Measurements from ENCODE around the gene MDGA2.

Gene MDGA2

DNA sequence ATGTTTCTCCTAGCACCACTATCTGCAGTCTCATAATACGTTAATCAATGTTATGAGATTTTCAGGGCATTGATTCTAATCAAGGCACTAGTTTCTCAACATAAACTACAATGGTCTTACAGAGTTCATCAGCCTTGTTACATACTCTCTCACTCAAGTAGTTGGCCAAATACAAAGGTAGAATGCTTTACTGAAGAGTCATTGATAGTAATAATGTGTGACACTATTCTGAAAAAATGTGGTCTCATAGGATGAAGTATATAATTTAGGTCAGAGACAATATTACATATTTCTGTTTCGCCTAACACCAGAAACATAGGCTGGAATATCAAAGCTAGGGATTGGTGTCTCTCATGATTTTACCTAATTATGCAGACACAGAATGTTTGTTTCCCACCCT is 35.2 kb upstream of the MDGA2 start:
- Histone ChIP-seq H3K27ac (replicated peaks; ENCODE audit: low read length) (no peak overlapping the region), H3K14ac (ENCODE audit: low read length) (no peak overlapping the region), H3K36me3 (replicated peaks in 1 of 2; ENCODE audit: control insufficient read depth in 2 of 2, insufficient read depth in 2 of 2, low read length in 2 of 2) (no peaks in the 10 kb centered on the region), H3K18ac (ENCODE audit: low read length) (no peak overlapping the region), H2AK5ac (ENCODE audit: low read depth, low read length) (no peak overlapping the region), H3K27me3 (ENCODE audit: control insufficient read depth in 3 of 3, insufficient read depth in 3 of 3, low read depth in 1 of 3, low read length in 3 of 3) (no peaks in the 10 kb centered on the region), H2BK15ac (ENCODE audit: low read length) (no peak overlapping the region), H3K9me3 (replicated peaks in 1 of 2; ENCODE audit: control insufficient read depth in 2 of 2, insufficient read depth in 1 of 2, low read depth in 1 of 2, low read length in 2 of 2) (no peaks in the 10 kb centered on the region), H3K79me1 (ENCODE audit: low read depth, low read length) (no peaks in the 10 kb centered on the region), H4K91ac (ENCODE audit: low read depth, low read length, poor library complexity) (no peak overlapping the region), H4K8ac (ENCODE audit: low read depth, low read length) (no peak overlapping the region), H2AFZ (ENCODE audit: low read length) (no peak overlapping the region), H2BK120ac (ENCODE audit: low read depth, low read length) (no peak overlapping the region), H3K4ac (ENCODE audit: low read length) (no peak overlapping the region), H3K4me3 (ENCODE audit: low read length in 2 of 2) (no peak overlapping the region), H3K23ac (ENCODE audit: low read depth, low read length, poor library complexity) (no peak overlapping the region), H3K4me2 (ENCODE audit: insufficient read depth, low read length, poor library complexity, severe bottlenecking) (no peak overlapping the region), H3K9ac (ENCODE audit: low read depth, low read length, poor library complexity) (no peak overlapping the region), H3K4me1 (ENCODE audit: control insufficient read depth in 2 of 2, insufficient read depth in 1 of 2, low read depth in 1 of 2, low read length in 2 of 2) (no peaks in the 10 kb centered on the region), H2BK5ac (ENCODE audit: low read length) (no peak overlapping the region), H2BK12ac (ENCODE audit: low read length) (no peak overlapping the region)
- no CpG with 5 or more reads among the region's 2 CpGs for WGBS, 2 donors (ENCODE audit: extremely low coverage in 2 of 2, insufficient read length in 2 of 2, insufficient replicate concordance in 1 of 2)
- DNase-seq (ENCODE audit: low spot score): no peak

DNA sequence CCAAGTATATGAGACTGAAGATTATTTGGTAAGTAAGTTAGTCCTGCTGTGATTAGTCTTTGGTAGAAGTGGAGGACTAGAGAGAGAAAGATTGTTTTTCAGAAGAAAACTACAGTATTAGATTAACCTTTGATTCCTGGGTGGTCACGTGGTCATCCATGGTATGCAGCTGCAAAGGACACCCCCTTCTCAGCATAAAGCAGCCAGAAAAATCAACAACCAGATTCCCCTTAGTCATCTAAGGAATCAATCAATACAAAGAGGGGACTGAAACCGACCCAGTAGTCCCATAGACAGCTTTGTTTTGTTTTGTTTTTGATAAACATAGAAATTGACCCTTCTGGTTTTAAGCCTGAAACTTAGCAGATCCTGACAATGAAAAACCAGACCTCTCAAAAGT is 30.3 kb upstream of the MDGA2 start:
- Histone ChIP-seq H2BK15ac (ENCODE audit: low read length) (no peak overlapping the region), H3K79me1 (ENCODE audit: low read depth, low read length) (no peaks in the 10 kb centered on the region), H3K4me2 (ENCODE audit: insufficient read depth, low read length, poor library complexity, severe bottlenecking) (no peak overlapping the region), H3K23ac (ENCODE audit: low read depth, low read length, poor library complexity) (no peak overlapping the region), H4K91ac (ENCODE audit: low read depth, low read length, poor library complexity) (no peak overlapping the region), H2AK5ac (ENCODE audit: low read depth, low read length) (no peak overlapping the region), H3K4ac (ENCODE audit: low read length) (no peak overlapping the region), H3K27ac (replicated peaks; ENCODE audit: low read length) (no peak overlapping the region), H2BK5ac (ENCODE audit: low read length) (no peak overlapping the region), H3K27me3 (ENCODE audit: control insufficient read depth in 3 of 3, insufficient read depth in 3 of 3, low read depth in 1 of 3, low read length in 3 of 3) (no peaks in the 10 kb centered on the region), H2BK12ac (ENCODE audit: low read length) (no peak overlapping the region), H3K9me3 (replicated peaks in 1 of 2; ENCODE audit: control insufficient read depth in 2 of 2, insufficient read depth in 1 of 2, low read depth in 1 of 2, low read length in 2 of 2) (peaks cover 0 to 3% of the 10 kb centered on the region in 2 donors), H3K9ac (ENCODE audit: low read depth, low read length, poor library complexity) (no peak overlapping the region), H2AFZ (ENCODE audit: low read length) (no peak overlapping the region), H3K4me1 (ENCODE audit: control insufficient read depth in 2 of 2, insufficient read depth in 1 of 2, low read depth in 1 of 2, low read length in 2 of 2) (no peaks in the 10 kb centered on the region), H3K36me3 (replicated peaks in 1 of 2; ENCODE audit: control insufficient read depth in 2 of 2, insufficient read depth in 2 of 2, low read length in 2 of 2) (no peaks in the 10 kb centered on the region), H4K8ac (ENCODE audit: low read depth, low read length) (no peak overlapping the region), H3K4me3 (ENCODE audit: low read length in 2 of 2) (no peak overlapping the region), H3K18ac (ENCODE audit: low read length) (no peak overlapping the region), H3K14ac (ENCODE audit: low read length) (no peak overlapping the region), H2BK120ac (ENCODE audit: low read depth, low read length) (no peak overlapping the region)
- no CpG with 5 or more reads among the region's 2 CpGs for WGBS, 2 donors (ENCODE audit: extremely low coverage in 2 of 2, insufficient read length in 2 of 2, insufficient replicate concordance in 1 of 2)
- no peak for DNase-seq (ENCODE audit: low spot score)

DNA sequence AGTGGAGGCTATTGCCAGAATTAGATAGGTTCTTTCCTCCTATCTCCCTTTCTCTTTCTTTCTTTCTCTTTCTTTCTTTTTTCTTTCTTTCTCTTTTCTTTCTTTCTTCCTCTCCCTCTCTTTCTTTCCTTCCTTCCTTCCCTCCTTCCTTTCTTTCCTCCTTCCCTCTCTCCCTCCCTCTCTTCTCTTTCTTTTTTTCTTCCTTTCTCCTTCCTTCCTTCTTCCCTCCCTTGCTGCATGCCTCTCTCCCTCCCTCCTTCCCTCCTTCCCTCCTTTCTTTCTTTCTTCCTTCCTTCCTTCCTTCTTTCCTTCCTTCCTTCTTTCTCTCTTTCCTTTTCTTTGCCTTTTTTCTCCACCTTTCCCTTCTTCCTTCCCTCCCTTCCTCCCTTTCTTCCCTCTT is 16.4 kb upstream of the MDGA2 start:
- Histone ChIP-seq H3K79me1 (ENCODE audit: low read depth, low read length) (no peaks in the 10 kb centered on the region), H2AK5ac (ENCODE audit: low read depth, low read length) (no peak overlapping the region), H3K4me3 (ENCODE audit: low read length in 2 of 2) (no peak overlapping the region), H2AFZ (ENCODE audit: low read length) (no peak overlapping the region), H3K4ac (ENCODE audit: low read length) (no peak overlapping the region), H2BK12ac (ENCODE audit: low read length) (no peak overlapping the region), H2BK15ac (ENCODE audit: low read length) (no peak overlapping the region), H2BK120ac (ENCODE audit: low read depth, low read length) (no peak overlapping the region), H4K91ac (ENCODE audit: low read depth, low read length, poor library complexity) (no peak overlapping the region), H3K4me2 (ENCODE audit: insufficient read depth, low read length, poor library complexity, severe bottlenecking) (no peak overlapping the region), H3K14ac (ENCODE audit: low read length) (no peak overlapping the region), H3K18ac (ENCODE audit: low read length) (no peak overlapping the region), H3K4me1 (ENCODE audit: control insufficient read depth in 2 of 2, insufficient read depth in 1 of 2, low read depth in 1 of 2, low read length in 2 of 2) (no peaks in the 10 kb centered on the region), H3K9ac (ENCODE audit: low read depth, low read length, poor library complexity) (no peak overlapping the region), H2BK5ac (ENCODE audit: low read length) (no peak overlapping the region), H3K9me3 (replicated peaks in 1 of 2; ENCODE audit: control insufficient read depth in 2 of 2, insufficient read depth in 1 of 2, low read depth in 1 of 2, low read length in 2 of 2) (no peaks in the 10 kb centered on the region), H3K23ac (ENCODE audit: low read depth, low read length, poor library complexity) (no peak overlapping the region), H3K27ac (replicated peaks; ENCODE audit: low read length) (no peak overlapping the region), H4K8ac (ENCODE audit: low read depth, low read length) (no peak overlapping the region), H3K27me3 (ENCODE audit: control insufficient read depth in 3 of 3, insufficient read depth in 3 of 3, low read depth in 1 of 3, low read length in 3 of 3) (no peaks in the 10 kb centered on the region), H3K36me3 (replicated peaks in 1 of 2; ENCODE audit: control insufficient read depth in 2 of 2, insufficient read depth in 2 of 2, low read length in 2 of 2) (no peaks in the 10 kb centered on the region)
- no peak for DNase-seq (ENCODE audit: low spot score)

DNA sequence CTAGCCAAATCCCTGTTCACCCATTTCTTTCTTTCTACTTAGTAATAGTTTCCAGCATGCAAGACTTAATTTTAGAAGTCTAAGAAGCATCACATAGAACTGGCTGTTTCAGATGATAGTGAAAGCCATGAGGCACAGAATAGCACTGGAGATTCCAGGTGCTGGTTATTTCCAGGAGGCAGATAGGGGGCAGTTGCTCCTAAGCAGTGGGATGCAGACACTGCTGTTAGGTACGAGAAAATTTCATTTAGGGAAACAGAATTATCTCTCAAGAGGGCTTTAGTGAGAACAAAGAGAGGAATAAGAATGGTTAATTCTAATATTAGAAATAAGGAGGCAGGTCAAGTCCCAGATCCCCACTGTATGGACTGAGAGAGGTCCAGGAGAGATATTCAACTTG is 3.6 kb upstream of the MDGA2 start:
- H3K27ac ChIP-seq (replicated peaks; ENCODE audit: low read length): no peak overlapping the region
- no peak overlapping the region for H2BK15ac ChIP-seq (ENCODE audit: low read length)
- no peak overlapping the region for H2BK12ac ChIP-seq (ENCODE audit: low read length)
- H3K9ac ChIP-seq (ENCODE audit: low read depth, low read length, poor library complexity): no peak overlapping the region
- no peaks in the 10 kb centered on the region for H3K36me3 ChIP-seq (replicated peaks in 1 of 2; ENCODE audit: control insufficient read depth in 2 of 2, insufficient read depth in 2 of 2, low read length in 2 of 2)
- H3K14ac ChIP-seq (ENCODE audit: low read length): no peak overlapping the region
- no peak overlapping the region for H3K4ac ChIP-seq (ENCODE audit: low read length)
- no peak overlapping the region for H3K4me2 ChIP-seq (ENCODE audit: insufficient read depth, low read length, poor library complexity, severe bottlenecking)
- no peak overlapping the region for H4K8ac ChIP-seq (ENCODE audit: low read depth, low read length)
- peaks cover 0 to 13% (median 7%) of the 10 kb centered on the region in 3 experiments for H3K27me3 ChIP-seq (ENCODE audit: control insufficient read depth in 3 of 3, insufficient read depth in 3 of 3, low read depth in 1 of 3, low read length in 3 of 3)
- no peaks in the 10 kb centered on the region for H3K9me3 ChIP-seq (replicated peaks in 1 of 2; ENCODE audit: control insufficient read depth in 2 of 2, insufficient read depth in 1 of 2, low read depth in 1 of 2, low read length in 2 of 2)
- no peaks in the 10 kb centered on the region for H3K79me1 ChIP-seq (ENCODE audit: low read depth, low read length)
- H3K4me3 ChIP-seq (ENCODE audit: low read length in 2 of 2): no peak overlapping the region
- H2AK5ac ChIP-seq (ENCODE audit: low read depth, low read length): no peak overlapping the region
- WGBS, 2 donors (ENCODE audit: extremely low coverage in 2 of 2, insufficient read length in 2 of 2, insufficient replicate concordance in 1 of 2): no CpG with 5 or more reads among the region's 1 CpG
- no peak overlapping the region for H4K91ac ChIP-seq (ENCODE audit: low read depth, low read length, poor library complexity)
- DNase-seq (ENCODE audit: low spot score): no peak
- no peak overlapping the region for H2BK5ac ChIP-seq (ENCODE audit: low read length)
- H3K18ac ChIP-seq (ENCODE audit: low read length): no peak overlapping the region
- no peak overlapping the region for H3K23ac ChIP-seq (ENCODE audit: low read depth, low read length, poor library complexity)
- no peak overlapping the region for H2BK120ac ChIP-seq (ENCODE audit: low read depth, low read length)
- H2AFZ ChIP-seq (ENCODE audit: low read length): no peak overlapping the region
- H3K4me1 ChIP-seq (ENCODE audit: control insufficient read depth in 2 of 2, insufficient read depth in 1 of 2, low read depth in 1 of 2, low read length in 2 of 2): peaks cover 0 to 8% of the 10 kb centered on the region in 2 donors

Measured in neuronal stem cell (in vitro differentiated cells).